SU-DHL-6 (cell line): ENCODE measurements around the gene AGRN.

Experiments
- H2AFZ ChIP-seq: fragments of 200-600 bp; sonication (generic); 2 replicates; pipeline ENCODE4 v1.6.1; 2014; ENCODE audit warnings: low read depth, mild to moderate bottlenecking, moderate library complexity, mixed read lengths, antibody characterized with exemption, low read length; ENCODE audit not compliant: severe bottlenecking
- H3F3A ChIP-seq: fragments of 200-600 bp; shearing (Covaris generic); 2 replicates; pipeline ENCODE4 v1.6.0; 2016; ENCODE audit warnings: antibody characterized with exemption, mild to moderate bottlenecking; ENCODE audit not compliant: insufficient read depth
- H3K27ac ChIP-seq: fragments of 200-600 bp; sonication (generic); 2 replicates; pipeline ENCODE4 v1.5.1; 2016; ENCODE audit warnings: low read depth, mild to moderate bottlenecking, low read length, moderate library complexity, mixed read lengths
- H3K27me3 ChIP-seq: fragments of 200-600 bp; sonication (generic), shearing (Covaris generic); 2 replicates; pipeline ENCODE4 v1.6.0; 2014; ENCODE audit warnings: mild to moderate bottlenecking, low read length
- H3K36me3 ChIP-seq: fragments of 200-600 bp; sonication (generic); 2 replicates; pipeline ENCODE4 v1.6.1; 2014; ENCODE audit warnings: mild to moderate bottlenecking, low read length, mixed read lengths
- H3K4me2 ChIP-seq: fragments of 300-600, 200-600 bp; shearing (Covaris generic), sonication (generic); 2 replicates; pipeline ENCODE4 v1.6.0; 2014; ENCODE audit warnings: low read length, low read depth, mild to moderate bottlenecking; ENCODE audit not compliant: poor library complexity, severe bottlenecking
- H3K4me3 ChIP-seq: fragments of 200-600 bp; sonication (generic); 2 replicates; pipeline ENCODE4 v1.5.1; 2014; ENCODE audit warnings: antibody characterized with exemption, low read length, mild to moderate bottlenecking, mixed read lengths; ENCODE audit not compliant: insufficient read depth, poor library complexity, severe bottlenecking
- H3K79me2 ChIP-seq: fragments of 200-600 bp; sonication (generic); 2 replicates; pipeline ENCODE4 v1.6.1; 2014; ENCODE audit warnings: mild to moderate bottlenecking, low read length, moderate library complexity; ENCODE audit not compliant: insufficient read depth
- H3K9ac ChIP-seq: fragments of 200-600 bp; sonication (generic); 2 replicates; pipeline ENCODE4 v1.7.0; 2014; ENCODE audit warnings: mild to moderate bottlenecking, low read length
- H3K9me2 ChIP-seq: fragments of 200-600 bp; sonication (generic); replicated peaks from 2 replicates; pipeline ENCODE4 v1.6.1; 2014; ENCODE audit warnings: low read length; ENCODE audit not compliant: insufficient read depth
- H3K9me3 ChIP-seq: fragments of 200-600 bp; sonication (generic); 2 replicates; pipeline ENCODE4 v1.6.1; 2014; ENCODE audit warnings: low read length, mixed read lengths; ENCODE audit not compliant: insufficient read depth
- H4K20me1 ChIP-seq: fragments of 200-600 bp; sonication (generic); 2 replicates; pipeline ENCODE4 v1.6.1; 2014; ENCODE audit warnings: low read depth, mild to moderate bottlenecking, antibody characterized with exemption, low read length, moderate library complexity, mixed read lengths
- CTCF ChIP-seq: fragments of 200-600 bp; sonication (generic); IDR thresholded peaks from one replicate; pipeline ENCODE4 v1.5.1; 2017; ENCODE audit warnings: antibody characterized with exemption, mild to moderate bottlenecking, low read length, moderate library complexity; ENCODE audit not compliant: insufficient read depth, poor library complexity, severe bottlenecking
- EZH2phosphoT487 ChIP-seq: fragments of 200-600 bp; sonication (generic), shearing (Covaris generic); conservative IDR thresholded peaks from 2 replicates; pipeline ENCODE4 v1.6.1; 2018; ENCODE audit warnings: mild to moderate bottlenecking, antibody characterized with exemption, low read length, moderate library complexity, mixed read lengths

AGRN gene

GRCh38 chr1:974293-974640 is 45.7 kb upstream of the AGRN start:
- Histone ChIP-seq H3F3A (no peaks in the 10 kb centered on the region), H3K27ac (no peak overlapping the region), H3K9me2 (no peaks in the 10 kb centered on the region), H3K9ac (no peak overlapping the region), H4K20me1 (no peaks in the 10 kb centered on the region), H3K9me3 (no peaks in the 10 kb centered on the region), H3K27me3 (no peaks in the 10 kb centered on the region), H3K79me2 (no peaks in the 10 kb centered on the region), H3K36me3 (no peaks in the 10 kb centered on the region), H3K4me3 (no peak overlapping the region), H3K4me2 (no peak overlapping the region), H2AFZ (no peak overlapping the region)
- TF ChIP-seq EZH2phosphoT487 = no peak
- TF ChIP-seq CTCF = no peak

GRCh38 chr1:974687-975328 is 45.1 kb upstream of the AGRN start:
- Histone ChIP-seq H2AFZ (no peak overlapping the region), H3K9ac (no peak overlapping the region), H3K9me2 (no peaks in the 10 kb centered on the region), H3K27ac (no peak overlapping the region), H3F3A (no peaks in the 10 kb centered on the region), H3K9me3 (no peaks in the 10 kb centered on the region), H3K4me2 (no peak overlapping the region), H3K36me3 (no peaks in the 10 kb centered on the region), H3K79me2 (no peaks in the 10 kb centered on the region), H3K4me3 (no peak overlapping the region), H3K27me3 (no peaks in the 10 kb centered on the region), H4K20me1 (no peaks in the 10 kb centered on the region)
- no peak for TF ChIP-seq CTCF
- TF ChIP-seq EZH2phosphoT487 = no peak

GRCh38 chr1:975365-975764 is 44.6 kb upstream of the AGRN start:
- no peaks in the 10 kb centered on the region for H4K20me1 ChIP-seq
- no peak for TF ChIP-seq EZH2phosphoT487
- TF ChIP-seq CTCF = no peak
- H3K9me2 ChIP-seq = no peaks in the 10 kb centered on the region
- no peaks in the 10 kb centered on the region for H3K9me3 ChIP-seq
- H3K36me3 ChIP-seq = no peaks in the 10 kb centered on the region
- H3F3A ChIP-seq = no peaks in the 10 kb centered on the region
- H2AFZ ChIP-seq = no peak overlapping the region
- no peak overlapping the region for H3K27ac ChIP-seq
- no peaks in the 10 kb centered on the region for H3K79me2 ChIP-seq
- no peak overlapping the region for H3K4me2 ChIP-seq
- H3K27me3 ChIP-seq = no peaks in the 10 kb centered on the region
- no peak overlapping the region for H3K9ac ChIP-seq
- H3K4me3 ChIP-seq = no peak overlapping the region
